Heart left ventricle (tissue), 16 donors: ENCODE data around the gene ADGRB2. TPM values are rescaled to one million over a fixed set of nuclear protein-coding genes. Genes with fewer than 3 reads are reported as not detected.

Experiments used
- ATAC-seq, 4 donors: fragments of 200-7000 bp; cut with Tn5 transposase; one replicate each; pipeline ENCODE4 v1.9.1; 2020 to 2022; ENCODE audit warnings: moderate library complexity in 4 of 4, mild to moderate bottlenecking in 3 of 4, moderate number of reproducible peaks in 1 of 4
- DNase-seq, 5 donors: peaks; one replicate each; pipeline ENCODE4 v3.0.0-alpha.2; 2020
- H3K27ac ChIP-seq, 12 donors: fragments of 200-600 bp; sonication (generic) in 4 of 12; one replicate each; pipeline versions ENCODE4 v1.5.0 to v1.8.0; 2016 to 2022; ENCODE audit warnings: mild to moderate bottlenecking in 2 of 12
- H3K27me3 ChIP-seq, 9 donors: fragments of 200-600 bp; sonication (generic) in 2 of 9; one replicate each; pipeline versions ENCODE4 v1.5.1 to v1.8.0; 2016 to 2022; ENCODE audit warnings: mild to moderate bottlenecking in 3 of 9
- H3K36me3 ChIP-seq, 9 donors: fragments of 200-600 bp; sonication (generic) in 2 of 9; one replicate each; pipeline versions ENCODE4 v1.5.0 to v1.8.0; 2018 to 2022; ENCODE audit warnings: mild to moderate bottlenecking in 2 of 9
- H3K4me1 ChIP-seq, 12 donors: fragments of 200-600 bp; sonication (generic) in 4 of 12; one replicate each; pipeline versions ENCODE4 v1.5.0 to v1.8.0; 2016 to 2022; ENCODE audit warnings: mild to moderate bottlenecking in 3 of 12
- H3K4me3 ChIP-seq, 12 donors: fragments of 200-600 bp; sonication (generic) in 4 of 12; one replicate each; pipeline versions ENCODE4 v1.5.0 to v1.8.0; 2017 to 2022; ENCODE audit warnings: mild to moderate bottlenecking in 9 of 12, moderate library complexity in 4 of 12
- H3K9me3 ChIP-seq, 12 donors: fragments of 200-600 bp; sonication (generic) in 4 of 12; one replicate each; pipeline versions ENCODE4 v1.5.0 to v1.8.0; 2016 to 2022; ENCODE audit warnings: mild to moderate bottlenecking in 1 of 12
- CTCF ChIP-seq, 12 donors: fragments of 200-600 bp; sonication (generic) in 4 of 12; IDR thresholded peaks; one replicate each; pipeline versions ENCODE4 v1.5.0 to v1.8.0; 2018 to 2022; ENCODE audit warnings: antibody characterized with exemption in 12 of 12, mild to moderate bottlenecking in 5 of 12
- POLR2A ChIP-seq, 2 donors: fragments of 450-650 bp; IDR thresholded peaks; one replicate each; pipeline ENCODE4 v1.6.1; 2017; ENCODE audit warnings: antibody characterized with exemption in 2 of 2, mild to moderate bottlenecking in 2 of 2, moderate library complexity in 2 of 2
- WGBS, 4 donors: extraction: QIAGEN DNeasy Blood & Tissue Kit in 2 of 4; methylation state at CpG; one replicate each; pipeline versions ENCODE4 v1.1.5 to v1.1.7; 2013 to 2018; 5-methylcytosine and 5-hydroxymethylcytosine counted together
- intact Hi-C, 10 donors: fragments of 100-400 bp; cut with DNase I; formaldehyde crosslinking; loops; one replicate each; pipeline versions ENCODE4 v1.11.1 to v1.14.2; 2022
- polyA plus RNA-seq, 2 donors: library from polyadenylated mRNA; stranded (reverse); fragments of 200-250 nt; gene quantifications; one replicate each; pipeline ENCODE4 v1.2.3, GENCODE V29; 2013
- total RNA-seq, 9 donors: library from RNA; depleted of rRNA in 2 of 9; stranded (reverse); fragments of >200 nt in 2 of 9; fragmentation: NEBNext Ultra II Directional in 3 of 9; extraction: Animal tissue kit (Norgen Biotek cat#: 25700) in 3 of 9; gene quantifications; one replicate each; pipeline versions ENCODE4 v1.1.0 to v1.2.4, GENCODE V29; 2016 to 2023
- donor health status: ischemic (EF 13 %, LVEDD 7.1; RV severe dilation, severe dysfunction).
- donor health status: healthy with polysubstance abuse.
- donor health status: DM: no; HTN: yes; CAD: no.
- donor health status: DM: no; HTN: no; CAD: no.
- donor health status: ischemic (EF 25% LVEDD 6.9; RV normal size, moderate dysfunction).
- donor health status: ischemic (EF 25% LVEDD 5.7; RV mildly dilated, moderate dysfunction).
- donor health status: healthy.
- donor health status: DM: yes; HTN: yes; CAD: no.
- donor health status: ischemic (EF 35%, LVEDD 5.7; RV mildly dilated, moderate dysfunction).
- donor health status: nonischemic (EF 11% LVEDD 7.7; RV severe dilation, severe dysfunction).
- donor health status: DM: yes; HTN: yes; CAD: no.
- donor health status: PGD.
- donor health status: ischemic (EF 29% LVEDD 5.4; RV normal size, mild dysfunction).
- donor health status: nonischemic (EF 23%, LVEDD 6.1; RV moderate dilation, normal function).

ADGRB2 gene
- total and polyA plus RNA-seq, 11 donors, result 1.1 to 18.5 (median 9.6) TPM

GRCh38 chr1:31756578-31756977 is 7.6 kb downstream of the ADGRB2 start:
- DNase-seq, result no peak
- Histone ChIP-seq H3K9me3 (no peaks in the 10 kb centered on the region), H3K36me3 (no peaks in the 10 kb centered on the region), H3K4me3 (no peak overlapping the region), H3K4me1 (peaks cover 2 to 64% (median 38%) of the 10 kb centered on the region in 12 donors), H3K27me3 (peaks cover 0 to 15% (median 0%) of the 10 kb centered on the region in 9 donors), H3K27ac (no peak overlapping the region)
- ATAC-seq, result no peak
- intact Hi-C loops, result no loop called here
- WGBS, 4 donors, result 93 to 95% (median 94%) methylated on average over 13 of the region's 13 CpGs
- TF ChIP-seq CTCF (IDR thresholded peaks at IDR 0.05) (no peak), POLR2A (IDR thresholded peaks at IDR 0.05) (no peak)

GRCh38 chr1:31755850-31756492 is 8.2 kb downstream of the ADGRB2 start:
- Histone ChIP-seq H3K4me1 (peaks cover 0 to 62% (median 39%) of the 10 kb centered on the region in 12 donors), H3K27me3 (peaks cover 0 to 8% (median 0%) of the 10 kb centered on the region in 9 donors), H3K36me3 (no peaks in the 10 kb centered on the region), H3K9me3 (no peaks in the 10 kb centered on the region), H3K4me3 (no peak overlapping the region), H3K27ac (peak overlapping the region in 2 of 12 donors; percentile 7 to 46)
- no peak for TF ChIP-seq CTCF (IDR thresholded peaks at IDR 0.05)
- no peak for TF ChIP-seq POLR2A (IDR thresholded peaks at IDR 0.05)
- intact Hi-C loops, result no loop called here
- no peak for ATAC-seq
- DNase-seq, result no peak
- 79 to 92% (median 90%) methylated on average over 13 to 30 of the region's 30 CpGs for WGBS, 4 donors

- Histone ChIP-seq H3K36me3 (no peaks in the 10 kb centered on the region), H3K9me3 (no peaks in the 10 kb centered on the region), H3K4me3 (no peak overlapping the region), H3K4me1 (peaks cover 0 to 62% (median 40%) of the 10 kb centered on the region in 12 donors), H3K27me3 (peaks cover 0 to 4% (median 0%) of the 10 kb centered on the region in 9 donors), H3K27ac (peak overlapping the region in 5 of 12 donors; percentile 7 to 47 (median 20))
- ATAC-seq, result peak in 3 of 4 donors; percentile 3 to 18 (median 4)
- intact Hi-C loops, result no loop called here
- TF ChIP-seq POLR2A (IDR thresholded peaks at IDR 0.05) (no peak), CTCF (IDR thresholded peaks at IDR 0.05) (no peak)
- WGBS, 4 donors, result 45 to 50% (median 49%) methylated on average over 6 to 9 of the region's 9 CpGs
- DNase-seq, result peak; percentile 38 to 83 (median 73)
Observed at GRCh38 chr1:31755197-31755611, 8.9 kb downstream of the ADGRB2 start.

GRCh38 chr1:31754397-31754796 is 9.7 kb downstream of the ADGRB2 start:
- TF ChIP-seq CTCF (IDR thresholded peaks at IDR 0.05) (no peak), POLR2A (IDR thresholded peaks at IDR 0.05) (no peak)
- peaks cover 0 to 64% (median 41%) of the 10 kb centered on the region in 12 donors for H3K4me1 ChIP-seq
- intact Hi-C loops, result no loop called here
- ATAC-seq (no peak), DNase-seq (no peak)
- no peaks in the 10 kb centered on the region for H3K9me3 ChIP-seq
- H3K27me3 ChIP-seq, result no peaks in the 10 kb centered on the region
- WGBS, 4 donors, result 92 to 93% (median 92%) methylated on average over 15 of the region's 15 CpGs
- no peaks in the 10 kb centered on the region for H3K36me3 ChIP-seq
- no peak overlapping the region for H3K4me3 ChIP-seq
- peak overlapping the region in 4 of 12 donors; percentile 59 to 79 (median 75) for H3K27ac ChIP-seq
